IMR-90 (cell line): ENCODE measurements around the gene PRAMEF7. TPM values are rescaled to one million over a fixed set of nuclear protein-coding genes. Genes with fewer than 3 reads are reported as not detected.
"Not testable (repeated sequence)": the region's sequence is repeated elsewhere in the genome, so short reads cannot be mapped to it uniquely, and the experiment has no call there.

Experiments used
- ATAC-seq: fragments of 200-7000 bp; cut with Tn5 transposase; 2 replicates; pipeline ENCODE4 v1.9.1; 2020; ENCODE audit warnings: low read depth, mild to moderate bottlenecking, moderate library complexity
- BruUV-seq: library from RNA; stranded (reverse); fragments of 400-500 nt; replicated peaks from 2 replicates; lab custom pipeline; 2021; lab: Mats Ljungman, UMichigan
- CTCF ChIA-PET: fragments of 300-600 bp; formaldehyde crosslinking; extraction: SDS; loops from one replicate; lab custom pipeline; 2021; ENCODE audit warnings: antibody characterized with exemption; lab: Yijun Ruan, JAX
- POLR2A ChIA-PET: fragments of 300-600 bp; sonication (Branson Sonifier 250); formaldehyde crosslinking; loops from one replicate; lab custom pipeline; 2022; ENCODE audit warnings: antibody characterized with exemption; ENCODE audit not compliant: unreplicated experiment; lab: Charles Lee
- DNase-seq: peaks from one replicate; pipeline ENCODE4 v3.0.0; 2013
- H2AFZ ChIP-seq: replicated peaks from 2 replicates; pipeline ENCODE3; 2013; ENCODE audit warnings: low read length, mild to moderate bottlenecking; ENCODE audit not compliant: poor library complexity
- H2AK5ac ChIP-seq: 2 replicates; pipeline ENCODE4 v1.6.1; 2013; ENCODE audit warnings: low read depth, low read length, inconsistent platforms
- H2AK9ac ChIP-seq: replicated peaks from 2 replicates; pipeline ENCODE3; 2013; ENCODE audit warnings: mild to moderate bottlenecking, low read depth, low read length, moderate library complexity; ENCODE audit not compliant: poor library complexity
- H2BK120ac ChIP-seq: 2 replicates; pipeline ENCODE4 v1.6.1; 2013; ENCODE audit warnings: low read depth, low read length, inconsistent platforms
- H2BK15ac ChIP-seq: 3 replicates; pipeline ENCODE4 v1.6.1; 2013; ENCODE audit warnings: low read depth, low read length, inconsistent platforms
- H2BK20ac ChIP-seq: 2 replicates; pipeline ENCODE4 v1.6.1; 2013; ENCODE audit warnings: low read depth, mild to moderate bottlenecking, inconsistent platforms, low read length, moderate library complexity
- H2BK5ac ChIP-seq: 2 replicates; pipeline ENCODE4 v1.6.1; 2013; ENCODE audit warnings: mild to moderate bottlenecking, low read depth, low read length, inconsistent platforms; ENCODE audit not compliant: poor library complexity, severe bottlenecking
- H3K14ac ChIP-seq: replicated peaks from 2 replicates; pipeline ENCODE4 v1.6.1; 2013; ENCODE audit warnings: low read depth, low read length, inconsistent platforms
- H3K18ac ChIP-seq: 2 replicates; pipeline ENCODE4 v1.6.1; 2013; ENCODE audit warnings: low read depth, low read length, control low read depth
- H3K23ac ChIP-seq: 2 replicates; pipeline ENCODE4 v1.6.1; 2013; ENCODE audit warnings: low read depth, low read length, inconsistent platforms
- H3K27ac ChIP-seq: 2 replicates; pipeline ENCODE4 v1.5.1; 2013; ENCODE audit warnings: mild to moderate bottlenecking, control low read depth, low read length; ENCODE audit not compliant: insufficient read depth
- H3K27me3 ChIP-seq: 2 replicates; pipeline ENCODE4 v1.6.1; 2013; ENCODE audit warnings: low read length; ENCODE audit not compliant: control insufficient read depth, insufficient read depth
- H3K36me3 ChIP-seq: 2 replicates; pipeline ENCODE4 v1.6.1; 2013; ENCODE audit warnings: low read length, mixed read lengths; ENCODE audit not compliant: control insufficient read depth, insufficient read depth
- H3K4ac ChIP-seq: 2 replicates; pipeline ENCODE4 v1.6.1; 2013; ENCODE audit warnings: low read depth, low read length, inconsistent platforms
- H3K4me1 ChIP-seq: 2 replicates; pipeline ENCODE4 v1.6.1; 2013; ENCODE audit warnings: low read length, mixed read lengths; ENCODE audit not compliant: control insufficient read depth, insufficient read depth
- H3K4me2 ChIP-seq: 2 replicates; pipeline ENCODE4 v1.6.1; 2013; ENCODE audit warnings: low read depth, mild to moderate bottlenecking, control low read depth, low read length, moderate library complexity
- H3K4me3 ChIP-seq: 2 replicates; pipeline ENCODE4 v1.5.1; 2013; ENCODE audit warnings: low read depth, mild to moderate bottlenecking, control low read depth, low read length, moderate library complexity; ENCODE audit not compliant: insufficient read depth
- H3K56ac ChIP-seq: 2 replicates; pipeline ENCODE4 v1.6.1; 2013; ENCODE audit warnings: low read length, inconsistent platforms; ENCODE audit not compliant: insufficient read depth; ENCODE audit errors: extremely low read depth
- H3K79me1 ChIP-seq, 2 experiments: 2 replicates each; pipeline ENCODE4 v1.6.1; 2013; ENCODE audit warnings: low read length in 2 of 2, inconsistent platforms in 1 of 2, low read depth in 1 of 2
- H3K9ac ChIP-seq: 2 replicates; pipeline ENCODE4 v1.6.1; 2013; ENCODE audit warnings: low read depth, low read length, control low read depth
- H3K9me1 ChIP-seq: 2 replicates; pipeline ENCODE4 v1.6.1; 2013; ENCODE audit warnings: low read length, inconsistent platforms; ENCODE audit not compliant: insufficient read depth
- H3K9me3 ChIP-seq: 2 replicates; pipeline ENCODE4 v1.6.1; 2013; ENCODE audit warnings: low read length; ENCODE audit not compliant: control insufficient read depth, insufficient read depth
- H4K20me1 ChIP-seq: 2 replicates; pipeline ENCODE4 v1.6.1; 2013; ENCODE audit warnings: low read length, inconsistent platforms; ENCODE audit not compliant: insufficient read depth
- H4K5ac ChIP-seq: 2 replicates; pipeline ENCODE4 v1.6.1; 2013; ENCODE audit warnings: mild to moderate bottlenecking, low read depth, low read length, control low read depth
- H4K8ac ChIP-seq, 2 experiments: 2 replicates each; pipeline ENCODE4 v1.6.1; 2013; ENCODE audit warnings: low read depth in 2 of 2, low read length in 2 of 2, control low read depth in 1 of 2, inconsistent platforms in 1 of 2
- H4K91ac ChIP-seq: 2 replicates; pipeline ENCODE4 v1.6.1; 2013; ENCODE audit warnings: low read depth, low read length, inconsistent platforms; ENCODE audit not compliant: insufficient read depth
- WGBS, 2 experiments: methylation state at CpG; one replicate each; pipeline versions ENCODE4 v1.1.5 to v1.1.7; 2013; ENCODE audit warnings: missing lambda C conversion rate in 2 of 2; ENCODE audit not compliant: insufficient read length in 1 of 2; ENCODE audit errors: extremely low coverage in 2 of 2; 5-methylcytosine and 5-hydroxymethylcytosine counted together
- dilution Hi-C: fragments of 300-500 bp; cut with HindIII; formaldehyde crosslinking; loops from one replicate; pipeline ENCODE4 v1.14.3; 2018; ENCODE audit warnings: low sequenced_read_pairs; ENCODE audit not compliant: unreplicated experiment
- in situ Hi-C: fragments of 300-500 bp; cut with MboI; formaldehyde crosslinking; loops from 3 replicates; pipeline ENCODE4 v1.14.3; 2019; ENCODE audit warnings: low sequenced_read_pairs, inconsistent platforms, mixed read lengths
- intact Hi-C: fragments of 100-400 bp; cut with micrococcal nuclease; formaldehyde crosslinking; loops from 2 replicates; pipeline ENCODE4 v1.10.0; 2022
- polyA plus RNA-seq, 3 experiments: library from polyadenylated mRNA; depleted of rRNA; stranded (reverse); fragments of >200 nt; gene quantifications; 2 replicates each; pipeline ENCODE4 v1.2.3, GENCODE V29; 2012; ENCODE audit warnings: low replicate concordance in 1 of 3
- total RNA-seq: library from RNA; depleted of rRNA; stranded (reverse); fragments of >200 nt; gene quantifications from 2 replicates; pipeline ENCODE4 v1.2.3, GENCODE V29; 2012

Gene PRAMEF7
- total and polyA plus RNA-seq, 2 of the 4 experiments (the other 2 are of a cell fraction): not detected

DNA sequence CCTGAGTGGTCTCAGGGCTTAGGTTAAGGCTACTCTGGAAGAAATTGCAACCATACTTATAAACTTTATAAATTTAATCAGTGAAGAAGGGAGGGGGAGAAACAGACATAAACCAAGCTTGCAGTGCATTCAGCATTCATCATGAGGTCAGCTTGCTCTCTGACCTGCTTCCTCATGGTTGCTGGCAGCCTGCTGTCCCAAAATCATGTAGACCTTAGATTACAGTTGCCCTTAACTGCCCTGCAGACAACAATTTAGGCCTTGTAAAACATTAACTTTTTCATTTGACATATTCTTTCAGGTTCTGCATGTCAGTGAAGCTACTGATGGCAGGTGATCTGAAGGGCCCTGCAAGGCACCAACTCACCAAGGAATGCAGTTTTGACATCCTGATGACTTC, 17.2 kb upstream of the PRAMEF7 start:
- H3K4ac ChIP-seq, DNase-seq, H3K4me2 ChIP-seq, H4K20me1 ChIP-seq, ATAC-seq, H3K4me3 ChIP-seq, in situ Hi-C loops, H3K79me1 ChIP-seq, H3K14ac ChIP-seq, H4K8ac ChIP-seq, H3K9me1 ChIP-seq, H3K18ac ChIP-seq, H3K9me3 ChIP-seq, BruUV-seq, intact Hi-C loops, H2AK9ac ChIP-seq, CTCF ChIA-PET, H2AFZ ChIP-seq, H3K27me3 ChIP-seq, H3K4me1 ChIP-seq, H4K91ac ChIP-seq, H3K23ac ChIP-seq, H3K9ac ChIP-seq, H2BK15ac ChIP-seq, POLR2A ChIA-PET, H2BK5ac ChIP-seq, H2BK20ac ChIP-seq, H4K5ac ChIP-seq, H3K56ac ChIP-seq, dilution Hi-C loops, H2BK120ac ChIP-seq, H2AK5ac ChIP-seq, H3K27ac ChIP-seq, H3K36me3 ChIP-seq: not testable (repeated sequence)

DNA sequence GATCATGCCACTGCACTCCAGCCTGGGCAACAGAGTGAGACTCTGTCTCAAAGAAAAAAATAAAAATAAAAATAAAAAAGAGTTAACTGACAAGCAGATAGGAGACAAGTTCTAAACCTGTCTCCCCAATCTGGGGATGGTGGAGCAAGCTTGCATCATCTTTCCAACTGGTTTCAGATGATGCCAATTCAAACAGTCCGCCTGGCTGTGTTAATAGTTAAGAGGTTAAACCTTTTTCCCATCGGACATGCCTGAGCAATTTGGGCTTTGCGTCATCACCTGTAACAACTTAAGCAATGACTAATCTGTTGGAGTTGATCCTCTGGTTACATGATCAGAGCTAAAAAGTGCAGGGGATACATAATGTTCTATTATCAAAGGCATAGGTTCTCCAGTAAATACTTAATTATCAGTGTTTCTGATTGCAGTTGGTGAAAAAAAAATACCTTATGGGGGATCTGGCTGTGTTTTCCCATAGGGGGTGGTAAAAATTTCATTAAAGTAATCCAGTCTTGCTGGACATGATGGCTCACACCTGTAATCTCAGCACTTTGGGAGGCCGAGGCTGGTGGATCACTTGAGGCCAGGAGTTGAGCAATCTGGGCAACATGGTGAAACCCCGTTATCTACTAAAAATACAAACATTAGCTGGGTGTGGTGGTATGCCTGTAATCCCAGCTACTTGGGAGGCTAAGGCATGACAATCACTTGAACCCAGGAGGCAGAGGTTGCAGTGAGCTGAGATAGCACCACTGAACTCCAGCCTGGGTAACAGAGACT, 12.4 kb upstream of the PRAMEF7 start:
- H4K91ac ChIP-seq, H4K20me1 ChIP-seq, ATAC-seq, CTCF ChIA-PET, H3K18ac ChIP-seq, BruUV-seq, H2BK15ac ChIP-seq, H3K36me3 ChIP-seq, H3K27ac ChIP-seq, H2BK5ac ChIP-seq, H3K9me1 ChIP-seq, H2AK9ac ChIP-seq, H2BK120ac ChIP-seq, H3K14ac ChIP-seq, H4K5ac ChIP-seq, intact Hi-C loops, H3K9me3 ChIP-seq, H3K79me1 ChIP-seq, H3K4ac ChIP-seq, H2BK20ac ChIP-seq, H2AFZ ChIP-seq, in situ Hi-C loops, H4K8ac ChIP-seq, H3K56ac ChIP-seq, H3K9ac ChIP-seq, H3K4me1 ChIP-seq, H2AK5ac ChIP-seq, DNase-seq, dilution Hi-C loops, H3K4me2 ChIP-seq, POLR2A ChIA-PET, H3K4me3 ChIP-seq, H3K23ac ChIP-seq, H3K27me3 ChIP-seq: not testable (repeated sequence)
- no CpG with 5 or more reads among the region's 5 CpGs for WGBS, 2 experiments
